Measurements from ENCODE around the gene SOX18. TPM values are rescaled to one million over a fixed set of nuclear protein-coding genes. Genes with fewer than 3 reads are reported as not detected.

SOX18 gene
- total and polyA plus RNA-seq, 2 of the 13 experiments (the other 11 are each of a cell fraction or from before 2014, with no cell fraction given), result 1.6 to 1.9 TPM

DNA sequence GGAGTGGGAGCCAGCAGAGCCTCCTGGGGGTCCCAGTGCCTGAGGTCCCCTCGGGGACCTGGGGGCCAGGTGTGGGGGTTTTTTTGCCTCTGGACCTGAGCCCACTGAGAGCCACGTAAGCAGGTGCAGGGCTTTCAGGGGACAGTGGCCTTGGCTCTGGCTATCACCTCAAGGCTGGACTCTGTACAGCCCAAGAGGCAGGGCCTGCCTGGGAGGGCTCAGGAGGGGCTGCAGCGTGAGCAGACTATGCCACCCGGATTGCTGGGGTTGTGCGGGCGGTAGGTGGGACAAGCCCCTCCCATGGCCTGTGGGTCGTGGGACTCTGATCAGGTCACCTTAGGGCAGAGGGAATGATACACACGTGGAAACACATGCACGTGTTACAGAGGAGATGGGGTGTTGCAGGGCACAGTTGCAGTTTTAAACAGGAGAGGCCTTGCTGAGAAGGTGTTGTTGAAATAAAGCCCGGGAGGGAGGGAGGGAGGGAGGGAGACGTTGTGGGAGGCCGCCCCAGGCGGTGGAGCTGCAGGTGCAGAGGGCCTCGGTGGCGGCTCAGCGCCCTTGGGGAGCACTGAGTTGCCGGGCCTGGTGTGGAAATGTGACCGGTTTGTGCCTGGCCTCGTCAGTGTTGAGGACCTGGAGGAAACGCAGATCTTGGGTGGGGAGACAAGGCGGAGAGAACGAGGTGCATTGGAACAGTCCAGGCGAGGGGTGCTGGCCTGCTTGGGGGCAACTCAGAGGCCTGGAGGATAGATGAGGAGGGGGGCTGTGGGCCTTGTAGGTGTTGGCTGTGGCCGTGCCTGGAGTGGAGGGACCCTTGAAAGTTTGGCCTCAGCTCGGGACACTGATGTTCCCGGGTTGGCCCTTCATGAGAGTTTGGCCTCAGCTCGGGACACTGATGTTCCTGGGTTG lies 15.9 kb upstream of the SOX18 start (continued):
- TF ChIP-seq, protein P1, sequence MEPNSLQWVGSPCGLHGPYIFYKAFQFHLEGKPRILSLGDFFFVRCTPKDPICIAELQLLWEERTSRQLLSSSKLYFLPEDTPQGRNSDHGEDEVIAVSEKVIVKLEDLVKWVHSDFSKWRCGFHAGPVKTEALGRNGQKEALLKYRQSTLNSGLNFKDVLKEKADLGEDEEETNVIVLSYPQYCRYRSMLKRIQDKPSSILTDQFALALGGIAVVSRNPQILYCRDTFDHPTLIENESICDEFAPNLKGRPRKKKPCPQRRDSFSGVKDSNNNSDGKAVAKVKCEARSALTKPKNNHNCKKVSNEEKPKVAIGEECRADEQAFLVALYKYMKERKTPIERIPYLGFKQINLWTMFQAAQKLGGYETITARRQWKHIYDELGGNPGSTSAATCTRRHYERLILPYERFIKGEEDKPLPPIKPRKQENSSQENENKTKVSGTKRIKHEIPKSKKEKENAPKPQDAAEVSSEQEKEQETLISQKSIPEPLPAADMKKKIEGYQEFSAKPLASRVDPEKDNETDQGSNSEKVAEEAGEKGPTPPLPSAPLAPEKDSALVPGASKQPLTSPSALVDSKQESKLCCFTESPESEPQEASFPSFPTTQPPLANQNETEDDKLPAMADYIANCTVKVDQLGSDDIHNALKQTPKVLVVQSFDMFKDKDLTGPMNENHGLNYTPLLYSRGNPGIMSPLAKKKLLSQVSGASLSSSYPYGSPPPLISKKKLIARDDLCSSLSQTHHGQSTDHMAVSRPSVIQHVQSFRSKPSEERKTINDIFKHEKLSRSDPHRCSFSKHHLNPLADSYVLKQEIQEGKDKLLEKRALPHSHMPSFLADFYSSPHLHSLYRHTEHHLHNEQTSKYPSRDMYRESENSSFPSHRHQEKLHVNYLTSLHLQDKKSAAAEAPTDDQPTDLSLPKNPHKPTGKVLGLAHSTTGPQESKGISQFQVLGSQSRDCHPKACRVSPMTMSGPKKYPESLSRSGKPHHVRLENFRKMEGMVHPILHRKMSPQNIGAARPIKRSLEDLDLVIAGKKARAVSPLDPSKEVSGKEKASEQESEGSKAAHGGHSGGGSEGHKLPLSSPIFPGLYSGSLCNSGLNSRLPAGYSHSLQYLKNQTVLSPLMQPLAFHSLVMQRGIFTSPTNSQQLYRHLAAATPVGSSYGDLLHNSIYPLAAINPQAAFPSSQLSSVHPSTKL (CRISPR knock-in tag; IDR thresholded peaks at IDR 0.05), result no peak; the same call in 1 of the 2 replicates
- TF ChIP-seq, protein P2, sequence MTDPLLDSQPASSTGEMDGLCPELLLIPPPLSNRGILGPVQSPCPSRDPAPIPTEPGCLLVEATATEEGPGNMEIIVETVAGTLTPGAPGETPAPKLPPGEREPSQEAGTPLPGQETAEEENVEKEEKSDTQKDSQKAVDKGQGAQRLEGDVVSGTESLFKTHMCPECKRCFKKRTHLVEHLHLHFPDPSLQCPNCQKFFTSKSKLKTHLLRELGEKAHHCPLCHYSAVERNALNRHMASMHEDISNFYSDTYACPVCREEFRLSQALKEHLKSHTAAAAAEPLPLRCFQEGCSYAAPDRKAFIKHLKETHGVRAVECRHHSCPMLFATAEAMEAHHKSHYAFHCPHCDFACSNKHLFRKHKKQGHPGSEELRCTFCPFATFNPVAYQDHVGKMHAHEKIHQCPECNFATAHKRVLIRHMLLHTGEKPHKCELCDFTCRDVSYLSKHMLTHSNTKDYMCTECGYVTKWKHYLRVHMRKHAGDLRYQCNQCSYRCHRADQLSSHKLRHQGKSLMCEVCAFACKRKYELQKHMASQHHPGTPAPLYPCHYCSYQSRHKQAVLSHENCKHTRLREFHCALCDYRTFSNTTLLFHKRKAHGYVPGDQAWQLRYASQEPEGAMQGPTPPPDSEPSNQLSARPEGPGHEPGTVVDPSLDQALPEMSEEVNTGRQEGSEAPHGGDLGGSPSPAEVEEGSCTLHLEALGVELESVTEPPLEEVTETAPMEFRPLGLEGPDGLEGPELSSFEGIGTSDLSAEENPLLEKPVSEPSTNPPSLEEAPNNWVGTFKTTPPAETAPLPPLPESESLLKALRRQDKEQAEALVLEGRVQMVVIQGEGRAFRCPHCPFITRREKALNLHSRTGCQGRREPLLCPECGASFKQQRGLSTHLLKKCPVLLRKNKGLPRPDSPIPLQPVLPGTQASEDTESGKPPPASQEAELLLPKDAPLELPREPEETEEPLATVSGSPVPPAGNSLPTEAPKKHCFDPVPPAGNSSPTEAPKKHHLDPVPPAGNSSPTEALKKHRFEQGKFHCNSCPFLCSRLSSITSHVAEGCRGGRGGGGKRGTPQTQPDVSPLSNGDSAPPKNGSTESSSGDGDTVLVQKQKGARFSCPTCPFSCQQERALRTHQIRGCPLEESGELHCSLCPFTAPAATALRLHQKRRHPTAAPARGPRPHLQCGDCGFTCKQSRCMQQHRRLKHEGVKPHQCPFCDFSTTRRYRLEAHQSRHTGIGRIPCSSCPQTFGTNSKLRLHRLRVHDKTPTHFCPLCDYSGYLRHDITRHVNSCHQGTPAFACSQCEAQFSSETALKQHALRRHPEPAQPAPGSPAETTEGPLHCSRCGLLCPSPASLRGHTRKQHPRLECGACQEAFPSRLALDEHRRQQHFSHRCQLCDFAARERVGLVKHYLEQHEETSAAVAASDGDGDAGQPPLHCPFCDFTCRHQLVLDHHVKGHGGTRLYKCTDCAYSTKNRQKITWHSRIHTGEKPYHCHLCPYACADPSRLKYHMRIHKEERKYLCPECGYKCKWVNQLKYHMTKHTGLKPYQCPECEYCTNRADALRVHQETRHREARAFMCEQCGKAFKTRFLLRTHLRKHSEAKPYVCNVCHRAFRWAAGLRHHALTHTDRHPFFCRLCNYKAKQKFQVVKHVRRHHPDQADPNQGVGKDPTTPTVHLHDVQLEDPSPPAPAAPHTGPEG (CRISPR knock-in tag; IDR thresholded peaks at IDR 0.05), result no peak
- TF ChIP-seq, protein P3, sequence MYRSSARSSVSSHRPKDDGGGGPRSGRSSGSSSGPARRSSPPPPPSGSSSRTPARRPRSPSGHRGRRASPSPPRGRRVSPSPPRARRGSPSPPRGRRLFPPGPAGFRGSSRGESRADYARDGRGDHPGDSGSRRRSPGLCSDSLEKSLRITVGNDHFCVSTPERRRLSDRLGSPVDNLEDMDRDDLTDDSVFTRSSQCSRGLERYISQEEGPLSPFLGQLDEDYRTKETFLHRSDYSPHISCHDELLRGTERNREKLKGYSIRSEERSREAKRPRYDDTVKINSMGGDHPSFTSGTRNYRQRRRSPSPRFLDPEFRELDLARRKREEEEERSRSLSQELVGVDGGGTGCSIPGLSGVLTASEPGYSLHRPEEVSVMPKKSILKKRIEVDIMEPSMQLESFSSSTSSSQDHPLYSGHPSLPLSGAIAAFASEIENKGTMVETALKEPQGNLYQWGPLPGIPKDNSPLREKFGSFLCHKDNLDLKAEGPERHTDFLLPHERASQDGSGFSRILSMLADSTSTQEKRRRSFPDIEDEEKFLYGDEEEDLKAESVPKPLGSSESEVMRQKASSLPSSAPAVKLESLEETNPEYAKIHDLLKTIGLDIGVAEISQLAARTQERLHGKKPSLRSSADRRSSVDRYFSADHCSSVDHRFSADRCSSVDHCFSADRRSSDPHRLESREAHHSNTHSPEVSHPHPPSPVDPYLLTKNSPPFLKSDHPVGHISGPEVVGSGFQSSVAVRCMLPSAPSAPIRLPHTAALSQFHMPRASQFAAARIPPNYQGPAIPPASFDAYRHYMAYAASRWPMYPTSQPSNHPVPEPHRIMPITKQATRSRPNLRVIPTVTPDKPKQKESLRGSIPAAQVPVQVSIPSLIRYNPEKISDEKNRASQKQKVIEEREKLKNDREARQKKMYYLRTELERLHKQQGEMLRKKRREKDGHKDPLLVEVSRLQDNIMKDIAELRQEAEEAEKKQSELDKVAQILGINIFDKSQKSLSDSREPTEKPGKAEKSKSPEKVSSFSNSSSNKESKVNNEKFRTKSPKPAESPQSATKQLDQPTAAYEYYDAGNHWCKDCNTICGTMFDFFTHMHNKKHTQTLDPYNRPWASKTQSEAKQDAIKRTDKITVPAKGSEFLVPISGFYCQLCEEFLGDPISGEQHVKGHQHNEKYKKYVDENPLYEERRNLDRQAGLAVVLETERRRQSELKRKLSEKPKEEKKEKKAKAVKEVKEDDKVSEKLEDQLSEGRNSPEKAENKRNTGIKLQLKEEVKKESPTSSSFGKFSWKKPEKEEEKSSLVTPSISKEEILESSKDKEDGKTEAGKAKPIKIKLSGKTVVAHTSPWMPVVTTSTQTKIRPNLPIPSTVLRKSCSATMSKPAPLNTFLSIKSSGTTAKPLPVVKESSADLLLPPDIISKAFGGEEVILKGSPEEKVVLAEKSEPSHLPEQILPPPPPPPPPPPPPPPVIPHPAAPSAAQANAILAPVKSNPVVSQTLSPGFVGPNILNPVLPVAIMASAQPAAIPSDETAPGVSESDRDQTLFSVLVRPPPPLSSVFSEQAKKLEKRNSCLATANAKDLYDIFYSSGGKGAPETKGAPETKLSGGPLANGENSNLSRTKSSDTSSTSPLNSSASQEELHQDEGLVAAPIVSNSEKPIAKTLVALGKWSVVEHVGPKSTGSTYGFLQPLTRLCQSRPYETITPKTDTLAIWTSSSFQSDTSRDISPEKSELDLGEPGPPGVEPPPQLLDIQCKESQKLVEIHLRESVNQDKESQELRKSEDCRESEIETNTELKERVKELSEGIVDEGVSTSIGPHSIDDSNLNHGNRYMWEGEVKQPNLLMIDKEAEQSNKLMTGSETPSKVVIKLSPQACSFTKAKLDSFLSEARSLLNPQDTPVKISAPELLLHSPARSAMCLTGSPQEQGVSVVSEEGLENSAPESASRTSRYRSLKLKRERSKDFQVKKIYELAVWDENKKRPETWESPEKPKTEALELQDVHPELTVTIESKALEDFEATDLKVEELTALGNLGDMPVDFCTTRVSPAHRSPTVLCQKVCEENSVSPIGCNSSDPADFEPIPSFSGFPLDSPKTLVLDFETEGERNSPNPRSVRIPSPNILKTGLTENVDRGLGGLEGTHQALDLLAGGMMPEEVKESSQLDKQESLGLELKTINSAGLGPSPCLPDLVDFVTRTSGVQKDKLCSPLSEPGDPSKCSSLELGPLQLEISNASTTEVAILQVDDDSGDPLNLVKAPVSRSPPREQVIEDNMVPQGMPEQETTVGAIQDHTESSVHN (CRISPR knock-in tag; IDR thresholded peaks at IDR 0.05), result peak; percentile 95; the same call in 1 of the 2 replicates
- TF ChIP-seq RBFOX2 (IDR thresholded peaks at IDR 0.05; ENCODE audit: low read depth, low read length), result no peak
- no peak for TF ChIP-seq ZSCAN9 (CRISPR knock-in tag; IDR thresholded peaks at IDR 0.05; ENCODE audit: borderline replicate concordance)
- TF ChIP-seq, protein P4, sequence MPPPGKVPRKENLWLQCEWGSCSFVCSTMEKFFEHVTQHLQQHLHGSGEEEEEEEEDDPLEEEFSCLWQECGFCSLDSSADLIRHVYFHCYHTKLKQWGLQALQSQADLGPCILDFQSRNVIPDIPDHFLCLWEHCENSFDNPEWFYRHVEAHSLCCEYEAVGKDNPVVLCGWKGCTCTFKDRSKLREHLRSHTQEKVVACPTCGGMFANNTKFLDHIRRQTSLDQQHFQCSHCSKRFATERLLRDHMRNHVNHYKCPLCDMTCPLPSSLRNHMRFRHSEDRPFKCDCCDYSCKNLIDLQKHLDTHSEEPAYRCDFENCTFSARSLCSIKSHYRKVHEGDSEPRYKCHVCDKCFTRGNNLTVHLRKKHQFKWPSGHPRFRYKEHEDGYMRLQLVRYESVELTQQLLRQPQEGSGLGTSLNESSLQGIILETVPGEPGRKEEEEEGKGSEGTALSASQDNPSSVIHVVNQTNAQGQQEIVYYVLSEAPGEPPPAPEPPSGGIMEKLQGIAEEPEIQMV (CRISPR knock-in tag; IDR thresholded peaks at IDR 0.05; ENCODE audit: low read depth), result peak; percentile 57; the same call in 1 of the 2 replicates

Data from HepG2 (cell line).